Chondrocyte (in vitro differentiated cells): ENCODE measurements around the gene RIPOR2. TPM values are rescaled to one million over a fixed set of nuclear protein-coding genes. Genes with fewer than 3 reads are reported as not detected.
"Not testable (repeated sequence)": the region's sequence is repeated elsewhere in the genome, so short reads cannot be mapped to it uniquely, and the experiment has no call there.

Source experiments
- DNase-seq: peaks from one replicate; pipeline ENCODE4 v3.0.0; 2021; ENCODE audit warnings: mixed read lengths, low spot score
- H3K27ac Mint-ChIP-seq: one replicate; pipeline ENCODE4 v1.8.0; 2021; ENCODE audit warnings: mild to moderate bottlenecking, moderate library complexity, mixed read lengths; ENCODE audit not compliant: unreplicated experiment
- H3K27me3 Mint-ChIP-seq: 2 replicates; pipeline ENCODE4 v1.8.0; 2021; ENCODE audit warnings: low read depth, mixed read lengths
- H3K36me3 Mint-ChIP-seq: 2 replicates; pipeline ENCODE4 v1.8.0; 2021; ENCODE audit warnings: low read depth, mixed read lengths
- H3K4me1 Mint-ChIP-seq: 2 replicates; pipeline ENCODE4 v1.8.0; 2021; ENCODE audit warnings: low read depth, mild to moderate bottlenecking, mixed read lengths
- H3K4me3 Mint-ChIP-seq: one replicate; pipeline ENCODE4 v1.8.0; 2021; ENCODE audit warnings: mild to moderate bottlenecking, moderate library complexity, mixed read lengths; ENCODE audit not compliant: unreplicated experiment
- H3K9me3 Mint-ChIP-seq: 2 replicates; pipeline ENCODE4 v1.8.0; 2021; ENCODE audit warnings: low read depth, mixed read lengths
- total RNA-seq: library from RNA; stranded (reverse); gene quantifications from 3 replicates; pipeline ENCODE4 v1.2.1, GENCODE V29; 2021
- TF ChIP-seq, protein P1 (sequence below): fragments of 200-600 bp; sonication (generic); IDR thresholded peaks from 2 replicates; pipeline ENCODE4 v1.5.0; 2021; ENCODE audit warnings: antibody characterized with exemption, mild to moderate bottlenecking, moderate library complexity

Gene RIPOR2
- total RNA-seq, 1 donor from 2014 or later, result 0.62 TPM

DNA sequence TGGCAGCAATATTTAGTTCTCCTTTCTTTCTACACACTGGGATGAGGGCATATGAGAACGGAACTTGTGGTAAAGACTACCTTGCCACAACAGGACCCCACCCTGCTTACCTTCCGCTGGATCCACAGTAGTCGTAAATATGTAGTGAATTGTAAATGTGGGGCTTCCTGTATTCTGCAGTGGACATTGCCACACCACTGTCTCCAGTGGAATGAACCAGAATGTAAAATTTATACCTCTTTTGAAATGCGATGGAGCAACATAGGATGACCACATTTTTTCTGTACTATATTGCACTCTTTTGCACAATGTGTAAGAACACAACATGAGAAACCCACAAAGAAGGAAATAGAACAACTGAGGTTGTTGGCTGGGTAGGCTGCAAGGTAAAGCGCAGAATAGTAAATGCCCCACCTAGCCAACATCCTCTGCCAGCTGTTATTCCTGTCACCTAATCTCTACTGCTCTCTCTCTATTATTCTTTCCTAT lies 16.1 kb upstream of the RIPOR2 start:
- H3K9me3 Mint-ChIP-seq, result peaks cover 6% of the 10 kb centered on the region
- no peak overlapping the region for H3K27ac Mint-ChIP-seq
- no peak overlapping the region for H3K4me3 Mint-ChIP-seq
- no peak for DNase-seq
- H3K36me3 Mint-ChIP-seq, result no peaks in the 10 kb centered on the region
- TF ChIP-seq, protein P1, sequence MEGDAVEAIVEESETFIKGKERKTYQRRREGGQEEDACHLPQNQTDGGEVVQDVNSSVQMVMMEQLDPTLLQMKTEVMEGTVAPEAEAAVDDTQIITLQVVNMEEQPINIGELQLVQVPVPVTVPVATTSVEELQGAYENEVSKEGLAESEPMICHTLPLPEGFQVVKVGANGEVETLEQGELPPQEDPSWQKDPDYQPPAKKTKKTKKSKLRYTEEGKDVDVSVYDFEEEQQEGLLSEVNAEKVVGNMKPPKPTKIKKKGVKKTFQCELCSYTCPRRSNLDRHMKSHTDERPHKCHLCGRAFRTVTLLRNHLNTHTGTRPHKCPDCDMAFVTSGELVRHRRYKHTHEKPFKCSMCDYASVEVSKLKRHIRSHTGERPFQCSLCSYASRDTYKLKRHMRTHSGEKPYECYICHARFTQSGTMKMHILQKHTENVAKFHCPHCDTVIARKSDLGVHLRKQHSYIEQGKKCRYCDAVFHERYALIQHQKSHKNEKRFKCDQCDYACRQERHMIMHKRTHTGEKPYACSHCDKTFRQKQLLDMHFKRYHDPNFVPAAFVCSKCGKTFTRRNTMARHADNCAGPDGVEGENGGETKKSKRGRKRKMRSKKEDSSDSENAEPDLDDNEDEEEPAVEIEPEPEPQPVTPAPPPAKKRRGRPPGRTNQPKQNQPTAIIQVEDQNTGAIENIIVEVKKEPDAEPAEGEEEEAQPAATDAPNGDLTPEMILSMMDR, result no peak
- no peaks in the 10 kb centered on the region for H3K27me3 Mint-ChIP-seq
- no peaks in the 10 kb centered on the region for H3K4me1 Mint-ChIP-seq

DNA sequence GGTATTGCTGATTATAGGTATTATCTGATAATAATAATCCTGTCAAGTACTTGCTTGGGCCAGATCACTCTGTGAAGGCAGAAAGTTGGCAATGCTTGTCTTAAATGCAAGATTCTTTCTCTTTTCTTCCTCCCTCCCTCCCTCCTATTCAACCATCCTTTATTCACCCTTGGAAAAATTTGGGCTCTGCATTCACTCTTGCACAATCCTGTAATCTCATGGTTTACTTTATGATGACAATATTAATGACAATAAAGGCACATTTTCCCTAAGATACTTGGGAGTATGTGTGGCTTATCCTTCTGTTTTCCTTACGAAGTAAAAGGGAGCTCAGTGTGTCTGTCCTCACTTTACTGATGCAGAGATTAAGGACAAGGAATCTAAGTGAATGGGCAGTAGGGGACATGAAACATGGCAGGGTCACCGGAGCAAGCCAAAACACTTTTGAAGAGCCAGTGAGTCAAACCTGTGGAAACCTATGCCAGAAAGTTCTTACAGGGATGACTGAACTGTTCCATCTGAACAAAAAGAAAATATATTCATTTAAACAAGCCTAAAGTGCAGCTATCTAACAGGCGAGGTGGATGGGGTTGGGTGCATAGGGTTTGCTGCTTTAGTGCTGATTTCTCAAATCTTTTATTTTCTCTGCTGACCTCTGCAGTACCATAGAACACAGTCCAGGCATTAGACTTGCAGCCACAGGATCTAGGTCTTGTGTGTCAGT lies 14.6 kb upstream of the RIPOR2 start:
- no peak for DNase-seq
- peaks cover 1% of the 10 kb centered on the region for H3K36me3 Mint-ChIP-seq
- H3K27ac Mint-ChIP-seq, result no peak overlapping the region
- TF ChIP-seq, protein P1, result no peak
- H3K4me1 Mint-ChIP-seq, result no peaks in the 10 kb centered on the region
- no peak overlapping the region for H3K4me3 Mint-ChIP-seq
- peaks cover 7% of the 10 kb centered on the region for H3K9me3 Mint-ChIP-seq
- no peaks in the 10 kb centered on the region for H3K27me3 Mint-ChIP-seq

- Mint-ChIP-seq H3K27me3 (no peaks in the 10 kb centered on the region), H3K27ac (no peak overlapping the region), H3K9me3 (peaks cover 20% of the 10 kb centered on the region), H3K4me3 (no peak overlapping the region), H3K4me1 (no peaks in the 10 kb centered on the region), H3K36me3 (peaks cover 8% of the 10 kb centered on the region)
- TF ChIP-seq, protein P1, result no peak
- no peak for DNase-seq
Measured at GRCh38 chr6:24949020-24949569, 13.3 kb upstream of the RIPOR2 start.

DNA sequence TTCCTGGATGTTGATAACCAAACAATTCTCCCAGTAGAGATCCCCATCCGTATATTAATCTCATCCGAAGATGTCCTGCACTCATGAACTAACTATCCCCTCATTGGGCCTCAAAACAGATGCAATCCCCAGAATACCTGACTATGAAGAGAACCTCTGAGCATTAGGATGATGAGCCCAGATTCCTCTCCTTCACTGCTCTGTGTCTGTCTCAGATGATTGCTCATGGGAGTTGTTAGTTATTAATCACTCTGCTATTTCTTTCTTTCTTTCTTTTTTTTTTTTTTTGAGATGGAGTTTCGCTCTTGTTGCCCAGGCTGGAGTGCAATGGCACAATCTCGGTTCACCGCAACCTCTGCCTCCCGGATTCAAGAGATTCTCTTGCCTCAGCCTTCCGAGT lies 12.5 kb upstream of the RIPOR2 start:
- not testable (repeated sequence) for H3K4me1 Mint-ChIP-seq, H3K36me3 Mint-ChIP-seq, DNase-seq, H3K4me3 Mint-ChIP-seq, H3K27ac Mint-ChIP-seq, H3K27me3 Mint-ChIP-seq
- H3K9me3 Mint-ChIP-seq, result peaks cover 18% of the 10 kb centered on the region

GRCh38 chr6:24947636-24948035 lies 11.9 kb upstream of the RIPOR2 start:
- H3K4me1 Mint-ChIP-seq, result no peaks in the 10 kb centered on the region
- TF ChIP-seq, protein P1, result no peak
- peaks cover 8% of the 10 kb centered on the region for H3K36me3 Mint-ChIP-seq
- H3K27me3 Mint-ChIP-seq, result no peaks in the 10 kb centered on the region
- H3K4me3 Mint-ChIP-seq, result no peak overlapping the region
- peaks cover 18% of the 10 kb centered on the region for H3K9me3 Mint-ChIP-seq
- DNase-seq, result no peak
- H3K27ac Mint-ChIP-seq, result no peak overlapping the region
